ENCODE data around the gene IL4R. TPM values are rescaled to one million over a fixed set of nuclear protein-coding genes. Genes with fewer than 3 reads are reported as not detected.

The IL4R gene
- total RNA-seq, 1 experiment from 2014 or later: 29.6 TPM

GRCh38 chr16:27298132-27298531 lies 15.6 kb upstream of the IL4R start:
- no peak overlapping the region for H3K4me2 ChIP-seq (ENCODE audit: low read length)
- no peak overlapping the region for H3K9ac ChIP-seq (ENCODE audit: low read length)
- no peaks in the 10 kb centered on the region for H3K36me3 ChIP-seq (ENCODE audit: control insufficient read depth in 1 of 2, insufficient read depth in 2 of 2, low read length in 2 of 2)
- H3K4me1 ChIP-seq (ENCODE audit: control insufficient read depth in 1 of 2, insufficient read depth in 2 of 2, low read length in 2 of 2): peaks cover 0 to 3% of the 10 kb centered on the region in 2 experiments; a peak in 1 of 4 replicates
- no peak overlapping the region for H3K4me3 ChIP-seq (replicated peaks in 1 of 2; ENCODE audit: low read depth in 1 of 2, low read length in 2 of 2)
- H3K27me3 ChIP-seq (ENCODE audit: insufficient read depth, low read length): no peaks in the 10 kb centered on the region
- intact Hi-C loops (cut with micrococcal nuclease): no loop called here
- DNase-seq (ENCODE audit: low read depth, low spot score) (no peak), ATAC-seq (no peak)
- ChIA-PET POLR2A (no interaction called here), CTCF (no interaction called here), RAD21 (ENCODE audit: low non-redundant PET in 1 of 2, low total read pairs in 2 of 2, uncharacterized antibody in 2 of 2, unreplicated experiment in 2 of 2) (no interaction called here)
- TF ChIP-seq ZNF274 (IDR thresholded peaks at IDR 0.05; ENCODE audit: low read depth, low read length) (no peak), SIN3A (IDR thresholded peaks at IDR 0.05; ENCODE audit: low read depth) (no peak), MAX (IDR thresholded peaks at IDR 0.05) (no peak), EGR1 (IDR thresholded peaks at IDR 0.05; ENCODE audit: low read depth) (no peak), SP1 (IDR thresholded peaks at IDR 0.05; ENCODE audit: low read depth) (no peak), SRF (IDR thresholded peaks at IDR 0.05; ENCODE audit: low read depth) (no peak), CTCF (IDR thresholded peaks at IDR 0.05 in 2 of 3, conservative IDR thresholded peaks at IDR 0.05 in 1 of 3; ENCODE audit: borderline replicate concordance in 1 of 3, insufficient read depth in 1 of 3, low read depth in 2 of 3, low read length in 2 of 3) (no peak), RAD21 (IDR thresholded peaks at IDR 0.05; ENCODE audit: low read depth) (no peak)
- no peaks in the 10 kb centered on the region for H4K20me1 ChIP-seq (ENCODE audit: insufficient read depth)
- no peaks in the 10 kb centered on the region for H3K9me3 ChIP-seq (ENCODE audit: control insufficient read depth in 1 of 2, insufficient read depth in 1 of 2, low read depth in 1 of 2, low read length in 2 of 2)
- no peaks in the 10 kb centered on the region for H3K9me2 ChIP-seq (ENCODE audit: insufficient read depth)
- no peak overlapping the region for H3K27ac ChIP-seq (ENCODE audit: low read depth, low read length)
- H3K79me2 ChIP-seq (ENCODE audit: insufficient read depth, low read length): no peaks in the 10 kb centered on the region
- H2AFZ ChIP-seq (ENCODE audit: low read depth, low read length, poor library complexity, severe bottlenecking): no peak overlapping the region
- BruUV-seq (replicated peaks): no TSS peak

- Histone ChIP-seq H3K4me1 (ENCODE audit: control insufficient read depth in 1 of 2, insufficient read depth in 2 of 2, low read length in 2 of 2) (peaks cover 0 to 7% of the 10 kb centered on the region in 2 experiments; a peak in 1 of 4 replicates), H3K4me3 (replicated peaks in 1 of 2; ENCODE audit: low read depth in 1 of 2, low read length in 2 of 2) (no peak overlapping the region), H3K79me2 (ENCODE audit: insufficient read depth, low read length) (no peaks in the 10 kb centered on the region), H3K27me3 (ENCODE audit: insufficient read depth, low read length) (no peaks in the 10 kb centered on the region), H4K20me1 (ENCODE audit: insufficient read depth) (no peaks in the 10 kb centered on the region), H2AFZ (ENCODE audit: low read depth, low read length, poor library complexity, severe bottlenecking) (no peak overlapping the region), H3K4me2 (ENCODE audit: low read length) (no peak overlapping the region), H3K9ac (ENCODE audit: low read length) (no peak overlapping the region), H3K36me3 (ENCODE audit: control insufficient read depth in 1 of 2, insufficient read depth in 2 of 2, low read length in 2 of 2) (no peaks in the 10 kb centered on the region), H3K27ac (ENCODE audit: low read depth, low read length) (no peak overlapping the region), H3K9me3 (ENCODE audit: control insufficient read depth in 1 of 2, insufficient read depth in 1 of 2, low read depth in 1 of 2, low read length in 2 of 2) (no peaks in the 10 kb centered on the region), H3K9me2 (ENCODE audit: insufficient read depth) (no peaks in the 10 kb centered on the region)
- intact Hi-C loops (cut with micrococcal nuclease): no loop called here
- ATAC-seq: no peak
- BruUV-seq (replicated peaks): no TSS peak
- no peak for DNase-seq (ENCODE audit: low read depth, low spot score)
- RAD21 ChIA-PET (ENCODE audit: low non-redundant PET in 1 of 2, low total read pairs in 2 of 2, uncharacterized antibody in 2 of 2, unreplicated experiment in 2 of 2): no interaction called here
- TF ChIP-seq MAX (IDR thresholded peaks at IDR 0.05): no peak
- TF ChIP-seq ELF1 (IDR thresholded peaks at IDR 0.05; ENCODE audit: borderline replicate concordance, low read depth): no peak
- TF ChIP-seq POLR2AphosphoS5 (IDR thresholded peaks at IDR 0.05; ENCODE audit: low read depth, low read length): no peak
- POLR2A ChIA-PET: no interaction called here
- CTCF ChIA-PET: no interaction called here
Measured at GRCh38 chr16:27301236-27301861, 12.4 kb upstream of the IL4R start.
